ENCODE data around the gene MBNL1. TPM values are rescaled to one million over a fixed set of nuclear protein-coding genes. Genes with fewer than 3 reads are reported as not detected.

Gene MBNL1
- polyA plus RNA-seq, 1 donor (not counting 4 experiments of a cell fraction or from before 2014, with no cell fraction given) = 58.3 TPM

GRCh38 chr3:152436707-152437590 is 168.2 kb downstream of the MBNL1 start:
- no peaks in the 10 kb centered on the region for H3K9me1 ChIP-seq (ENCODE audit: control insufficient read depth, extremely low read depth, insufficient read depth, low read length)
- H3K4me1 ChIP-seq (ENCODE audit: control insufficient read depth, extremely low read depth, insufficient read depth, low read length) = peaks cover 8% of the 10 kb centered on the region
- H3K4me3 ChIP-seq (ENCODE audit: control insufficient read depth in 2 of 3, extremely low read depth in 1 of 3, insufficient read depth in 2 of 3, low read depth in 1 of 3, low read length in 3 of 3) = no peak overlapping the region
- H3K27me3 ChIP-seq (ENCODE audit: control insufficient read depth, extremely low read depth, insufficient read depth, low read length) = no peaks in the 10 kb centered on the region
- H3K4me2 ChIP-seq (ENCODE audit: control insufficient read depth, extremely low read depth, insufficient read depth, low read depth, low read length) = no peak overlapping the region
- peaks cover 68% of the 10 kb centered on the region for H3K79me2 ChIP-seq (ENCODE audit: control insufficient read depth, insufficient read depth, low read length)
- H3K36me3 ChIP-seq (ENCODE audit: control insufficient read depth in 2 of 2, extremely low read depth in 1 of 2, insufficient read depth in 2 of 2, low read length in 2 of 2) = peaks cover 2 to 9% of the 10 kb centered on the region in 2 experiments
- peaks cover 3% of the 10 kb centered on the region for H4K20me1 ChIP-seq (ENCODE audit: control insufficient read depth, extremely low read depth, insufficient read depth, low read length)
- no peak overlapping the region for H3K27ac ChIP-seq (ENCODE audit: control insufficient read depth, insufficient read depth, low read length)
- TF ChIP-seq EZH2 (IDR thresholded peaks at IDR 0.05; ENCODE audit: low read length) (no peak), CTCF (optimal IDR thresholded peaks at IDR 0.05 in 1 of 3, IDR thresholded peaks at IDR 0.05 in 1 of 3, conservative IDR thresholded peaks at IDR 0.05 in 1 of 3; ENCODE audit: extremely low read depth in 1 of 3, insufficient read depth in 2 of 3, low read length in 3 of 3) (no peak)
- H3K9ac ChIP-seq (ENCODE audit: control insufficient read depth, extremely low read depth, insufficient read depth, low read length) = no peak overlapping the region
- dilution Hi-C loops (cut with MboI; ENCODE audit: extremely low pct_ligation_motif_present, low sequenced_read_pairs) = no loop called here
- peaks cover 4% of the 10 kb centered on the region for H3K9me3 ChIP-seq (ENCODE audit: control insufficient read depth, low read depth, low read length)
- H2AFZ ChIP-seq (ENCODE audit: control insufficient read depth, low read length) = no peak overlapping the region
- peak; percentile 34 for FAIRE-seq
- no peak for DNase-seq (ENCODE audit: low read depth, low spot score)

- H4K20me1 ChIP-seq (ENCODE audit: control insufficient read depth, extremely low read depth, insufficient read depth, low read length) = peaks cover 3% of the 10 kb centered on the region
- H2AFZ ChIP-seq (ENCODE audit: control insufficient read depth, low read length) = no peak overlapping the region
- no peak overlapping the region for H3K27ac ChIP-seq (ENCODE audit: control insufficient read depth, insufficient read depth, low read length)
- FAIRE-seq (no peak), DNase-seq (ENCODE audit: low read depth, low spot score) (no peak)
- H3K9me3 ChIP-seq (ENCODE audit: control insufficient read depth, low read depth, low read length) = peaks cover 4% of the 10 kb centered on the region
- H3K4me1 ChIP-seq (ENCODE audit: control insufficient read depth, extremely low read depth, insufficient read depth, low read length) = peaks cover 12% of the 10 kb centered on the region
- H3K9me1 ChIP-seq (ENCODE audit: control insufficient read depth, extremely low read depth, insufficient read depth, low read length) = no peaks in the 10 kb centered on the region
- H3K9ac ChIP-seq (ENCODE audit: control insufficient read depth, extremely low read depth, insufficient read depth, low read length) = no peak overlapping the region
- no peak overlapping the region for H3K4me3 ChIP-seq (ENCODE audit: control insufficient read depth in 2 of 3, extremely low read depth in 1 of 3, insufficient read depth in 2 of 3, low read depth in 1 of 3, low read length in 3 of 3)
- H3K4me2 ChIP-seq (ENCODE audit: control insufficient read depth, extremely low read depth, insufficient read depth, low read depth, low read length) = no peak overlapping the region
- peaks cover 69% of the 10 kb centered on the region for H3K79me2 ChIP-seq (ENCODE audit: control insufficient read depth, insufficient read depth, low read length)
- no peaks in the 10 kb centered on the region for H3K27me3 ChIP-seq (ENCODE audit: control insufficient read depth, extremely low read depth, insufficient read depth, low read length)
- dilution Hi-C loops (cut with MboI; ENCODE audit: extremely low pct_ligation_motif_present, low sequenced_read_pairs) = no loop called here
- H3K36me3 ChIP-seq (ENCODE audit: control insufficient read depth in 2 of 2, extremely low read depth in 1 of 2, insufficient read depth in 2 of 2, low read length in 2 of 2) = peaks cover 0 to 2% of the 10 kb centered on the region in 2 experiments
- no peak for TF ChIP-seq CTCF (optimal IDR thresholded peaks at IDR 0.05 in 1 of 3, IDR thresholded peaks at IDR 0.05 in 1 of 3, conservative IDR thresholded peaks at IDR 0.05 in 1 of 3; ENCODE audit: extremely low read depth in 1 of 3, insufficient read depth in 2 of 3, low read length in 3 of 3)
- TF ChIP-seq EZH2 (IDR thresholded peaks at IDR 0.05; ENCODE audit: low read length) = no peak
Observed at GRCh38 chr3:152438181-152438580, 169.5 kb downstream of the MBNL1 start.
